ENCODE data around the gene APLP1.

DNA sequence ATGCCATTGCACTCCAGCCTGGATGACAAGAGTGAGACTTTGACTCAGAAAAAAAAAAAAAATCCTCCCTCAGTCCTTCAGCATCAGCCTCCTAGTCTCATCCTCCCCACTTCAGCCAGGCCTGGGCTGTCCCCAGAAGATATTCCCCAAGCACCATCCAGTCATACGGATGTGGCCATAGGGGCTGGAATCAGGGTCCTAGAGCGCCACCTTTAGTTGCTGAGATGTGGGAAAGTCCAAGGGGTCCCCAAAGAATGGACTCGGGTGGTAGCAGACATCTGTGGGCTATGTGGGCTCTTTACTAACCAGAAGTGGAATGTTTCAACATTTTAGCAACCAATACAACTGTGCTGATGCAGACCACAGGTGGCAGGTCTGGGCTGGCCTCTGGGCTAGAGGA is 42.8 kb downstream of the APLP1 start:
- no peak for TF ChIP-seq CTCF (IDR thresholded peaks at IDR 0.05)
- TF ChIP-seq POLR2AphosphoS5 (IDR thresholded peaks at IDR 0.05), result no peak
- no peak for TF ChIP-seq POLR2A (IDR thresholded peaks at IDR 0.05; ENCODE audit: low read depth)
- TF ChIP-seq EP300 (IDR thresholded peaks at IDR 0.05), result no peak
